Measurements from ENCODE around the gene ATP13A2.

The ATP13A2 gene

GRCh38 chr1:16996845-16997244 lies 14.9 kb downstream of the ATP13A2 start:
- no peaks in the 10 kb centered on the region for H3K79me2 ChIP-seq (ENCODE audit: insufficient read depth, low read length)
- H3K9ac ChIP-seq (ENCODE audit: low read depth, low read length, poor library complexity, severe bottlenecking), result no peak overlapping the region
- H4K20me1 ChIP-seq (ENCODE audit: insufficient read depth, low read length, poor library complexity, severe bottlenecking), result no peaks in the 10 kb centered on the region
- no peaks in the 10 kb centered on the region for H3K27me3 ChIP-seq (ENCODE audit: insufficient read depth, low read length, poor library complexity, severe bottlenecking)
- no peak overlapping the region for H3K4me3 ChIP-seq (ENCODE audit: low read length, poor library complexity, severe bottlenecking)
- peaks cover 12% of the 10 kb centered on the region; the same call in 1 of the 2 replicates for H3K36me3 ChIP-seq (ENCODE audit: insufficient read depth, low read length)
- no peaks in the 10 kb centered on the region for H3K9me2 ChIP-seq (replicated peaks; ENCODE audit: low read depth, low read length)
- no peaks in the 10 kb centered on the region for H3K9me3 ChIP-seq (ENCODE audit: insufficient read depth, low read depth, low read length)
- no peak overlapping the region for H3K4me2 ChIP-seq (ENCODE audit: low read depth, low read length, poor library complexity, severe bottlenecking)
- no peaks in the 10 kb centered on the region for H3K4me1 ChIP-seq (ENCODE audit: insufficient read depth, low read length, poor library complexity, severe bottlenecking)
- no peak for TF ChIP-seq CTCF (conservative IDR thresholded peaks at IDR 0.05; ENCODE audit: low read length)
- TF ChIP-seq EZH2phosphoT487 (IDR thresholded peaks at IDR 0.05; ENCODE audit: borderline replicate concordance), result no peak
- no peak overlapping the region for H2AFZ ChIP-seq (ENCODE audit: low read length)
- no peaks in the 10 kb centered on the region for H3F3A ChIP-seq (ENCODE audit: low read depth)

GRCh38 chr1:16993521-16994038 lies 18.1 kb downstream of the ATP13A2 start:
- Histone ChIP-seq H3K79me2 (ENCODE audit: insufficient read depth, low read length) (no peaks in the 10 kb centered on the region), H3F3A (ENCODE audit: low read depth) (no peaks in the 10 kb centered on the region), H3K9me2 (replicated peaks; ENCODE audit: low read depth, low read length) (no peaks in the 10 kb centered on the region), H3K27me3 (ENCODE audit: insufficient read depth, low read length, poor library complexity, severe bottlenecking) (no peaks in the 10 kb centered on the region), H3K4me1 (ENCODE audit: insufficient read depth, low read length, poor library complexity, severe bottlenecking) (no peaks in the 10 kb centered on the region), H3K9me3 (ENCODE audit: insufficient read depth, low read depth, low read length) (no peaks in the 10 kb centered on the region), H3K4me2 (ENCODE audit: low read depth, low read length, poor library complexity, severe bottlenecking) (no peak overlapping the region), H2AFZ (ENCODE audit: low read length) (no peak overlapping the region), H3K36me3 (ENCODE audit: insufficient read depth, low read length) (peaks cover 7% of the 10 kb centered on the region; the same call in 1 of the 2 replicates), H3K9ac (ENCODE audit: low read depth, low read length, poor library complexity, severe bottlenecking) (no peak overlapping the region), H3K4me3 (ENCODE audit: low read length, poor library complexity, severe bottlenecking) (no peak overlapping the region), H4K20me1 (ENCODE audit: insufficient read depth, low read length, poor library complexity, severe bottlenecking) (no peaks in the 10 kb centered on the region)
- no peak for TF ChIP-seq EZH2phosphoT487 (IDR thresholded peaks at IDR 0.05; ENCODE audit: borderline replicate concordance)
- no peak for TF ChIP-seq CTCF (conservative IDR thresholded peaks at IDR 0.05; ENCODE audit: low read length)

GRCh38 chr1:16992675-16993074 lies 19.1 kb downstream of the ATP13A2 start:
- Histone ChIP-seq H3F3A (ENCODE audit: low read depth) (no peaks in the 10 kb centered on the region), H3K4me2 (ENCODE audit: low read depth, low read length, poor library complexity, severe bottlenecking) (no peak overlapping the region), H3K9me3 (ENCODE audit: insufficient read depth, low read depth, low read length) (no peaks in the 10 kb centered on the region), H4K20me1 (ENCODE audit: insufficient read depth, low read length, poor library complexity, severe bottlenecking) (no peaks in the 10 kb centered on the region), H3K79me2 (ENCODE audit: insufficient read depth, low read length) (no peaks in the 10 kb centered on the region), H3K9ac (ENCODE audit: low read depth, low read length, poor library complexity, severe bottlenecking) (no peak overlapping the region), H2AFZ (ENCODE audit: low read length) (no peak overlapping the region), H3K4me1 (ENCODE audit: insufficient read depth, low read length, poor library complexity, severe bottlenecking) (no peaks in the 10 kb centered on the region), H3K9me2 (replicated peaks; ENCODE audit: low read depth, low read length) (no peaks in the 10 kb centered on the region), H3K4me3 (ENCODE audit: low read length, poor library complexity, severe bottlenecking) (no peak overlapping the region), H3K36me3 (ENCODE audit: insufficient read depth, low read length) (peaks cover 4% of the 10 kb centered on the region; the same call in 1 of the 2 replicates), H3K27me3 (ENCODE audit: insufficient read depth, low read length, poor library complexity, severe bottlenecking) (no peaks in the 10 kb centered on the region)
- TF ChIP-seq CTCF (conservative IDR thresholded peaks at IDR 0.05; ENCODE audit: low read length) (no peak), EZH2phosphoT487 (IDR thresholded peaks at IDR 0.05; ENCODE audit: borderline replicate concordance) (no peak)

All from Loucy (cell line).